Activated B cell treated with CpG ODN at 0.5 μM for 24 hours (primary cell): ENCODE data around the gene TECRL. TPM values are rescaled to one million over a fixed set of nuclear protein-coding genes. Genes with fewer than 3 reads are reported as not detected.

ENCODE experiments used
- ATAC-seq: fragments of 200-7000 bp; cut with Tn5 transposase; one replicate; pipeline ENCODE4 v1.10.0; 2021; ENCODE audit warnings: low read depth, mild to moderate bottlenecking, moderate library complexity
- CTCF ChIA-PET: fragments of 350-600 bp; sonication (Branson Sonifier 250); formaldehyde crosslinking; loops from one replicate; lab custom pipeline; 2021; ENCODE audit warnings: antibody characterized with exemption; lab: Charles Lee
- POLR2A ChIA-PET: fragments of 350-600 bp; sonication (Branson Sonifier 250); formaldehyde crosslinking; loops from one replicate; lab custom pipeline; 2021; ENCODE audit warnings: antibody characterized with exemption; lab: Charles Lee
- DNase-seq: peaks from one replicate; pipeline ENCODE4 v3.0.0; 2022
- H3K27ac Mint-ChIP-seq: one replicate; pipeline ENCODE4 v1.8.0; 2020; ENCODE audit warnings: mixed read lengths
- H3K27me3 Mint-ChIP-seq: one replicate; pipeline ENCODE4 v1.8.0; 2021; ENCODE audit warnings: mixed read lengths
- H3K36me3 Mint-ChIP-seq: one replicate; pipeline ENCODE4 v1.8.0; 2021; ENCODE audit warnings: low read depth, mixed read lengths
- H3K4me1 Mint-ChIP-seq: one replicate; pipeline ENCODE4 v1.8.0; 2021; ENCODE audit warnings: mixed read lengths
- H3K4me3 Mint-ChIP-seq: one replicate; pipeline ENCODE4 v1.8.0; 2020; ENCODE audit warnings: mild to moderate bottlenecking, mixed read lengths
- H3K9me3 Mint-ChIP-seq: one replicate; pipeline ENCODE4 v1.8.0; 2020; ENCODE audit warnings: mixed read lengths
- intact Hi-C: fragments of 100-400 bp; cut with micrococcal nuclease; formaldehyde crosslinking; loops from one replicate; pipeline ENCODE4 v1.15.1; 2024
- total RNA-seq: library from RNA; stranded (reverse); gene quantifications from 2 replicates; pipeline ENCODE4 v1.2.3, GENCODE V29; 2022
- TF ChIP-seq, protein P1 (sequence below): fragments of 200-600 bp; IDR thresholded peaks from one replicate; pipeline ENCODE4 v1.8.0; 2022; ENCODE audit warnings: antibody characterized with exemption, mild to moderate bottlenecking

TECRL gene, protein sequence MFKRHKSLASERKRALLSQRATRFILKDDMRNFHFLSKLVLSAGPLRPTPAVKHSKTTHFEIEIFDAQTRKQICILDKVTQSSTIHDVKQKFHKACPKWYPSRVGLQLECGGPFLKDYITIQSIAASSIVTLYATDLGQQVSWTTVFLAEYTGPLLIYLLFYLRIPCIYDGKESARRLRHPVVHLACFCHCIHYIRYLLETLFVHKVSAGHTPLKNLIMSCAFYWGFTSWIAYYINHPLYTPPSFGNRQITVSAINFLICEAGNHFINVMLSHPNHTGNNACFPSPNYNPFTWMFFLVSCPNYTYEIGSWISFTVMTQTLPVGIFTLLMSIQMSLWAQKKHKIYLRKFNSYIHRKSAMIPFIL
- not detected in 2 replicates for total RNA-seq

DNA sequence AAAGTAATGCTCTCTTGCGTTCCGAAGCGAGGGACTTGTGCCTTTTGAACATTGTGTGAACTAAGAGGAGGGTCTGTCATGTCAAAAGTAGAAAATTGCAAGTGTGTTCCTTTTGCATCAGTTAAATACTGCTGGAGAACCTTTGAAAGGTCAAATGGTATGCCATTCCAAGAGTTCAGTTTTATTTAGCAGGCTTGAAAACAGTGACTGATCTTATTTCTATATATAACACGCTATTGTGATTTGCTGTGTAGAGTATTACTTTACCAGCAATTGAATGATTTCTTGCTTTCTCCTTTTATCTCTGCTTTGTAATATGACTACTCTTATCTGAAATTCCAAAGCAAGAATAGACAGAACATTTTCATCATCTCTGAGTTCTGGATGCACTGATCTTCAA, at the start of gene TECRL:
Gene TECRL, minus strand, starts transcription at position 151 of the 400 bp plus-strand sequence. Its CDS starts 99 bp downstream, at position 52.
- Mint-ChIP-seq H3K4me3 (no peak within 1 kb of the TSS), H3K27ac (no peak within 1 kb of the TSS), H3K4me1 (no peaks in the 10 kb centered on the region), H3K9me3 (peaks cover 4% of the 10 kb centered on the region), H3K36me3 (no peaks in the 10 kb centered on the region), H3K27me3 (no peaks in the 10 kb centered on the region)
- intact Hi-C loops, result no loop called here
- CTCF ChIA-PET, result no interaction called here
- TF ChIP-seq, protein P1, sequence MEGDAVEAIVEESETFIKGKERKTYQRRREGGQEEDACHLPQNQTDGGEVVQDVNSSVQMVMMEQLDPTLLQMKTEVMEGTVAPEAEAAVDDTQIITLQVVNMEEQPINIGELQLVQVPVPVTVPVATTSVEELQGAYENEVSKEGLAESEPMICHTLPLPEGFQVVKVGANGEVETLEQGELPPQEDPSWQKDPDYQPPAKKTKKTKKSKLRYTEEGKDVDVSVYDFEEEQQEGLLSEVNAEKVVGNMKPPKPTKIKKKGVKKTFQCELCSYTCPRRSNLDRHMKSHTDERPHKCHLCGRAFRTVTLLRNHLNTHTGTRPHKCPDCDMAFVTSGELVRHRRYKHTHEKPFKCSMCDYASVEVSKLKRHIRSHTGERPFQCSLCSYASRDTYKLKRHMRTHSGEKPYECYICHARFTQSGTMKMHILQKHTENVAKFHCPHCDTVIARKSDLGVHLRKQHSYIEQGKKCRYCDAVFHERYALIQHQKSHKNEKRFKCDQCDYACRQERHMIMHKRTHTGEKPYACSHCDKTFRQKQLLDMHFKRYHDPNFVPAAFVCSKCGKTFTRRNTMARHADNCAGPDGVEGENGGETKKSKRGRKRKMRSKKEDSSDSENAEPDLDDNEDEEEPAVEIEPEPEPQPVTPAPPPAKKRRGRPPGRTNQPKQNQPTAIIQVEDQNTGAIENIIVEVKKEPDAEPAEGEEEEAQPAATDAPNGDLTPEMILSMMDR, result no peak
- no peak for DNase-seq
- ATAC-seq, result no peak
- POLR2A ChIA-PET, result no interaction called here

GRCh38 chr4:64432674-64433073, 23.4 kb upstream of the TECRL start:
- no peak for DNase-seq
- no peaks in the 10 kb centered on the region for H3K4me1 Mint-ChIP-seq

DNA sequence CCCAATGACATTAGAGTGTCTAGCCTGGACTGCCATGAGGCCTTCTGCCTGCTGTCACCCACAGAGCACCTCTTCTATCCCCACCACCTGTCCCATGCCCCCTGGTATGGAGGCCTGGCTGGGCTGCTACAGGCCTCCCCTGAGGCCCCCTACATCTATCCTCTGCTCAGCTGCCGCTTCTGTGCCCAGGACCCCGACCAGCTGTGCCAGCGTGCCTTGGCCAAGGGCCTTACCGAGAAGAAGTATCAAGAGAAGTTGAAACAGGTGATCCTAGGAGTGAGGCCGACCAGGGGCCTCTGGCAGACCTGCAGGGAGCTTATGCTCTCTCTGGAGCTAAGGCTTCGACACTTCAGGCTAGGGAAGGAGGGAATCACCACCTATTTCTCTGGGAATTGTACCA, 21.7 kb upstream of the TECRL start:
- Mint-ChIP-seq H3K4me3 (no peak overlapping the region), H3K9me3 (peaks cover 7% of the 10 kb centered on the region), H3K27me3 (no peaks in the 10 kb centered on the region), H3K36me3 (no peaks in the 10 kb centered on the region), H3K4me1 (no peaks in the 10 kb centered on the region), H3K27ac (no peak overlapping the region)
- TF ChIP-seq, protein P1, result no peak
- intact Hi-C loops, result no loop called here
- DNase-seq, result no peak
- POLR2A ChIA-PET, result no interaction called here
- CTCF ChIA-PET, result no interaction called here
- ATAC-seq, result no peak

More at GRCh38 chr4:64432674-64433073, 23.4 kb upstream of the TECRL start:
- ATAC-seq, result no peak
- Mint-ChIP-seq H3K27me3 (no peaks in the 10 kb centered on the region), H3K4me3 (no peak overlapping the region), H3K36me3 (no peaks in the 10 kb centered on the region), H3K9me3 (peaks cover 11% of the 10 kb centered on the region), H3K27ac (no peak overlapping the region)
- intact Hi-C loops, result no loop called here
- ChIA-PET CTCF (no interaction called here), POLR2A (no interaction called here)
- TF ChIP-seq, protein P1, result no peak

GRCh38 chr4:64417974-64418373, 8.7 kb upstream of the TECRL start:
- POLR2A ChIA-PET, result no interaction called here
- TF ChIP-seq, protein P1, result no peak

GRCh38 chr4:64407000-64407399, 2.2 kb downstream of the TECRL start:
- TF ChIP-seq, protein P1, result no peak
- ATAC-seq (no peak), DNase-seq (no peak)
- intact Hi-C loops, result no loop called here
- Mint-ChIP-seq H3K36me3 (no peaks in the 10 kb centered on the region), H3K4me1 (no peaks in the 10 kb centered on the region), H3K27ac (no peak overlapping the region), H3K9me3 (peaks cover 4% of the 10 kb centered on the region), H3K4me3 (no peak overlapping the region), H3K27me3 (no peaks in the 10 kb centered on the region)
- CTCF ChIA-PET, result no interaction called here
- POLR2A ChIA-PET, result no interaction called here

More at GRCh38 chr4:64417974-64418373, 8.7 kb upstream of the TECRL start:
- H3K27ac Mint-ChIP-seq, result no peak overlapping the region
- ATAC-seq (no peak), DNase-seq (no peak)
- H3K36me3 Mint-ChIP-seq, result no peaks in the 10 kb centered on the region
- intact Hi-C loops, result no loop called here
- CTCF ChIA-PET, result no interaction called here
- H3K4me3 Mint-ChIP-seq, result no peak overlapping the region
- no peaks in the 10 kb centered on the region for H3K4me1 Mint-ChIP-seq
- H3K9me3 Mint-ChIP-seq, result no peaks in the 10 kb centered on the region
- no peaks in the 10 kb centered on the region for H3K27me3 Mint-ChIP-seq
